Lower lobe of right lung (tissue), 2 donors: ENCODE data around the gene IDH3G. TPM values are rescaled to one million over a fixed set of nuclear protein-coding genes. Genes with fewer than 3 reads are reported as not detected.
A peak's percentile ranks its signal among the peaks of the same experiment; 100 is the strongest.

Experiments used
- ATAC-seq, 2 donors: fragments of 200-7000 bp; cut with Tn5 transposase; one replicate each; pipeline ENCODE4 v1.9.1; 2020 to 2022; ENCODE audit warnings: mild to moderate bottlenecking in 2 of 2, moderate library complexity in 2 of 2
- DNase-seq: peaks from one replicate; pipeline ENCODE4 v3.0.0-alpha.2; 2020
- H3K27ac ChIP-seq: fragments of 200-600 bp; one replicate; pipeline ENCODE4 v1.8.0; 2022
- H3K27me3 ChIP-seq: fragments of 200-600 bp; one replicate; pipeline ENCODE4 v1.8.0; 2022; ENCODE audit warnings: low read depth
- H3K36me3 ChIP-seq: fragments of 200-600 bp; one replicate; pipeline ENCODE4 v1.8.0; 2022; ENCODE audit warnings: mild to moderate bottlenecking
- H3K4me1 ChIP-seq: fragments of 200-600 bp; one replicate; pipeline ENCODE4 v1.8.0; 2022
- H3K4me3 ChIP-seq: fragments of 200-600 bp; one replicate; pipeline ENCODE4 v1.8.0; 2022; ENCODE audit warnings: mild to moderate bottlenecking
- H3K9me3 ChIP-seq: fragments of 200-600 bp; one replicate; pipeline ENCODE4 v1.8.0; 2022
- CTCF ChIP-seq: fragments of 200-600 bp; IDR thresholded peaks from one replicate; pipeline ENCODE4 v1.8.0; 2022; ENCODE audit warnings: antibody characterized with exemption, mild to moderate bottlenecking
- intact Hi-C: fragments of 100-400 bp; cut with DNase I; formaldehyde crosslinking; loops from one replicate; pipeline ENCODE4 v1.11.0; 2022
- long read RNA-seq: library from polyadenylated mRNA; unstranded; transcript quantifications from one replicate; pipeline ENCODE4 v2.0.0, GENCODE V29; 2021
- total RNA-seq: library from RNA; stranded (reverse); fragmentation: NEBNext Ultra II Directional; extraction: Animal tissue kit (Norgen Biotek cat#: 25700); gene quantifications from one replicate; pipeline ENCODE4 v1.2.1, GENCODE V29; 2021
- donor health status: DM: no; HTN: yes; CAD: no; lungs with severe emphysema.

Gene IDH3G
- total RNA-seq: 50.1 TPM
- long read RNA-seq, partial matches to known transcripts: 13 of 99 reads
- long read RNA-seq, other reads (novel, unspliced or antisense): 86 of 99 reads

GRCh38 chrX:153794018-153794896, at the start of gene IDH3G, which contains the start of gene SSR4:
Gene IDH3G, minus strand, starts transcription at chrX:153794375. Its CDS starts 49 bp downstream, at chrX:153794326.
Gene SSR4, plus strand, starts transcription at chrX:153794668. Its CDS starts 20 bp downstream, at chrX:153794688.
- H3K27ac ChIP-seq: peak within 1 kb of the TSS; percentile 94
- intact Hi-C loops: no loop called here

DNA sequence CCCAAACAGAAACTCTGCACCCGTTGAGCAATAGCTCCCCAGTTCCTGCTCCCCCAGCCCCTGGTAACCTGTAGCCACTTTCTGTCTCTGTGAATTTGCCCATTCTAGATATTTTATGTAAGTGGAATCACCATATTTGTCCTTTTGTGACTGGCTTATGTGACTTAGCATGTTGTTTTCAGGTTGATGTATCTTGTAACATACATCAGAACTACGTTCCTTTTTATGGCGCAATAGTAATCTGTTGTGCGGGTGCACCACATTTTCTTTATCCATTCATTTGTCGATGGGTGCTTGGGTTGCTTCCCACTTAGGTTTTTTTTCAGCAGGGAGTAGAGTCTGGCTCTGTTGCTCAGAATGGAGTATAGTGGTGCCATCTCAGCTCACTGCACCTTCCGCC, 42.7 kb upstream of the IDH3G start:
- DNase-seq (no peak), ATAC-seq (no peak)
- Histone ChIP-seq H3K27ac (no peak overlapping the region), H3K27me3 (no peaks in the 10 kb centered on the region), H3K9me3 (no peaks in the 10 kb centered on the region), H3K4me1 (no peaks in the 10 kb centered on the region), H3K36me3 (no peaks in the 10 kb centered on the region), H3K4me3 (no peak overlapping the region)
- intact Hi-C loops: no loop called here
- no peak for TF ChIP-seq CTCF

More at GRCh38 chrX:153794018-153794896, at the start of gene IDH3G, which contains the start of gene SSR4:
- ATAC-seq (peak; percentile 97 to 98), DNase-seq (peak; percentile 94)
- Histone ChIP-seq H3K4me3 (peak within 1 kb of the TSS; percentile 75), H3K27me3 (no peaks in the 10 kb centered on the region), H3K36me3 (peaks cover 26% of the 10 kb centered on the region), H3K4me1 (peaks cover 15% of the 10 kb centered on the region), H3K9me3 (no peaks in the 10 kb centered on the region)
- TF ChIP-seq CTCF: no peak

DNA sequence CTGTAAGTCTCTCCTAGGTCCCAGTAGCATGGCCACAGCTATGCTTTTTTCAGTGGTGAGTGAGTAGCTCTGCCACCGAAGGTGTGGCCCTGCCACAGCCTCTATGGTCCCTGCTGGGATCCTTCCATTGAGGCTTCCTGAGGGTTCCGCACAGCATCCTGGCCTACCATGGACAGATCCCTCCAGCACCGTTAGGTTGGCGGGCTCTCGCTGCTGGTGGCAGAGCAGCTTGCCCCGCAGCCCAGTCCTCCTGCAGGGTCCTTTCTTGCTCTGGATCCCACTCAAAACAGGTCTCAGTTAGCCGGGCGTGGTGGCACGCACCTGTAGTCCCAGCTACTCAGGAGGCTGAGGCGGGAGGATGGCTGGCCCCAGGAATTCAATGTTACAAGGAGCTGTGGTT, 38.6 kb upstream of the IDH3G start:
- no peaks in the 10 kb centered on the region for H3K9me3 ChIP-seq
- H3K4me3 ChIP-seq: no peak overlapping the region
- TF ChIP-seq CTCF: no peak
- ATAC-seq: no peak
- peaks cover 4% of the 10 kb centered on the region for H3K4me1 ChIP-seq
- DNase-seq: no peak
- H3K27ac ChIP-seq: no peak overlapping the region
- peaks cover 8% of the 10 kb centered on the region for H3K27me3 ChIP-seq
- intact Hi-C loops: no loop called here
- H3K36me3 ChIP-seq: no peaks in the 10 kb centered on the region

- Histone ChIP-seq H3K9me3 (no peaks in the 10 kb centered on the region), H3K4me3 (no peak overlapping the region), H3K27me3 (peaks cover 8% of the 10 kb centered on the region), H3K36me3 (no peaks in the 10 kb centered on the region), H3K4me1 (peaks cover 4% of the 10 kb centered on the region), H3K27ac (no peak overlapping the region)
- ATAC-seq (no peak), DNase-seq (no peak)
- intact Hi-C loops: no loop called here
- no peak for TF ChIP-seq CTCF
Observed at GRCh38 chrX:153831429-153832150, 37.4 kb upstream of the IDH3G start.

- Histone ChIP-seq H3K36me3 (no peaks in the 10 kb centered on the region), H3K27ac (no peak overlapping the region), H3K27me3 (peaks cover 8% of the 10 kb centered on the region), H3K4me1 (peaks cover 4% of the 10 kb centered on the region), H3K9me3 (no peaks in the 10 kb centered on the region), H3K4me3 (no peak overlapping the region)
- no peak for TF ChIP-seq CTCF
- intact Hi-C loops: no loop called here
- ATAC-seq (no peak), DNase-seq (no peak)
Observed at GRCh38 chrX:153830640-153831428, 36.7 kb upstream of the IDH3G start.
